IPS-18a (cell line): ENCODE measurements around the gene ABCD3.
"Not testable (repeated sequence)": the region's sequence is repeated elsewhere in the genome, so short reads cannot be mapped to it uniquely, and the experiment has no call there.

Experiments
- H3K27ac ChIP-seq: one replicate; pipeline ENCODE4 v1.5.1; 2013; ENCODE audit warnings: low read length
- H3K27me3 ChIP-seq: one replicate; pipeline ENCODE4 v1.6.1; 2013; ENCODE audit warnings: mild to moderate bottlenecking, low read length; ENCODE audit not compliant: control insufficient read depth, insufficient read depth
- H3K36me3 ChIP-seq: one replicate; pipeline ENCODE4 v1.6.1; 2013; ENCODE audit warnings: low read depth, low read length; ENCODE audit not compliant: control insufficient read depth
- H3K4me1 ChIP-seq: one replicate; pipeline ENCODE4 v1.6.1; 2013; ENCODE audit warnings: low read depth, low read length; ENCODE audit not compliant: control insufficient read depth
- H3K4me3 ChIP-seq: one replicate; pipeline ENCODE4 v1.5.1; 2013; ENCODE audit warnings: low read length
- H3K9ac ChIP-seq: one replicate; pipeline ENCODE4 v1.6.1; 2013; ENCODE audit warnings: mild to moderate bottlenecking, low read length, moderate library complexity
- H3K9me3 ChIP-seq: one replicate; pipeline ENCODE4 v1.6.1; 2013; ENCODE audit warnings: low read depth, low read length; ENCODE audit not compliant: control insufficient read depth

Gene ABCD3

DNA sequence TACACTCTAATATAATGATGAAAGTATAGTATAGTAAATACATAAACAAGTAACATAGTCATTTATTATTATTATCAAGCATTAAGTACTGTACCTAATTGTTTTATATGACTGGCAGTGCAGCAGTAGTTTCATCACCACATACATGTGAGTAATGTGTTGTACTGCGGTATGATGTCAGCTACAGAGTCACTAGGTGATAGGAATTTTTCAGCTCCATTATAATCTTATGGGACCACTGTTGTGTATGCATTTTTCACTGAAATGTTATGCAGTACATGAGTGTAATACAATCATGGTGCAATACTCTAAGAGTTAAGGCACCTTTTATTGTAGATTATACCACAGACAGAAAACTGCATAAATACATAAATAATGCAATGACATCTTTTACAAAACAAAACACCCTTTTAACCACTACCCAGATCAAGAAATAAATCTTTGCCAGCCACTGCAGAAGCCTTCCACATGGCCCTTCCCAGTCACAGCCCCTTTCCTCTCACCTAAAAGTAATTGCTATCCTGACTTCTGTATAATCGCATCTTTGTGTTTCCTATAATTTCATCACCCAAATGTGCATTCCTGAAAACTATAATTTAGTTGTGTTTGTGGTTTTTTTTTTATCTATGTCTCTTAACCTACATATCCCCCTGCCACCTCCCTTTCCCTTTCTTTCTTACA is 16.3 kb downstream of the ABCD3 start:
- H3K27ac ChIP-seq, result no peak overlapping the region
- no peaks in the 10 kb centered on the region for H3K4me1 ChIP-seq
- H3K36me3 ChIP-seq, result no peaks in the 10 kb centered on the region
- no peaks in the 10 kb centered on the region for H3K9me3 ChIP-seq
- no peaks in the 10 kb centered on the region for H3K27me3 ChIP-seq
- H3K9ac ChIP-seq, result no peak overlapping the region
- H3K4me3 ChIP-seq, result no peak overlapping the region

DNA sequence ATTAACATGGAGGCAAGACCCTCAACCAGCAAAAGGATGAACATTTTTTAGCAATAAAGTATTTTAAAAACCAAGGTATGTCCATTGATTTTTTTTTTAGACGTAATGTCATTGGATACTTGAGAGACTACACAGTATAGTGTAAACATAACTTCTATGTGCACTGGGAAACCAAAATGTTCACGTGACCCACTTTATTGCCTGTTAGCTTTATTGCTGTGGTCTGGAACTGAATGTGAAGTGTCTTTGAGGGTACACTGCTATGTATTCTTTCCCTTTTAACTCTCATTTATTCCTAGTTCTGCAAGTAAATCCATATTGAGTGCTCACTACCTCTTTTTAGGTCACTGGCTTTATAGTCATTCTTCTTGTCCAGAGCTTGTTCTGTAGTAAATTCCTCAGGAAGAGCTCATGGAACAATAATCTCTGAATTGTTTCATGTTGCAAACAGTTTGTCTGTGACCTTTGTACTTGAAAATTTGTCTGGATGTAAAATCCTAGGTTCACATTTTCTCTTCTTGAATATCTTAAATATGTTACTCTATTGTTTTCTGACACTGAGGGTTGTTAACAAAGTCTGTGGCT is 20.6 kb downstream of the ABCD3 start:
- Histone ChIP-seq H3K9me3 (peaks cover 9% of the 10 kb centered on the region), H3K9ac (no peak overlapping the region), H3K36me3 (no peaks in the 10 kb centered on the region), H3K4me3 (no peak overlapping the region), H3K4me1 (no peaks in the 10 kb centered on the region), H3K27me3 (no peaks in the 10 kb centered on the region), H3K27ac (no peak overlapping the region)

DNA sequence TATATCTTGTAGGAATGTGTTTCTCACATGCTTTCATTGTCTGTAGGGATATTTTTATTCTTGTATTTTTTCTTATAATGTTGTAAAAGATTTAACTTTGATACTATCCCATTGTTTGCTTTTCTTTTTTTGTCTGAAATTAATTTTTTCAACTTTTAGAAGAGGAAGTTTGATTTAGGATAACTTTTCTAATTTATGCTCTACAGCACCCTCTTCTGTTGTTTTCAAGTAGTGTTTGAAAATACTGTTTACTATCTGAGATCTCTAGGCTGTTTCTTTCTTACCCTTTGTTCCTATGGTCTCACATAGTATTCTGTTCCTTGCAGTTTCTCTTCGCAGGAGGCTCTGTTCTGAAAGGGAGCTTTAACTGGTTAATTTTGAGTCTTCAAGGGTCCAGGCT is 21.9 kb downstream of the ABCD3 start:
- Histone ChIP-seq H3K36me3 (no peaks in the 10 kb centered on the region), H3K9ac (no peak overlapping the region), H3K9me3 (peaks cover 11% of the 10 kb centered on the region), H3K27ac (no peak overlapping the region), H3K4me3 (no peak overlapping the region), H3K4me1 (no peaks in the 10 kb centered on the region), H3K27me3 (no peaks in the 10 kb centered on the region)

DNA sequence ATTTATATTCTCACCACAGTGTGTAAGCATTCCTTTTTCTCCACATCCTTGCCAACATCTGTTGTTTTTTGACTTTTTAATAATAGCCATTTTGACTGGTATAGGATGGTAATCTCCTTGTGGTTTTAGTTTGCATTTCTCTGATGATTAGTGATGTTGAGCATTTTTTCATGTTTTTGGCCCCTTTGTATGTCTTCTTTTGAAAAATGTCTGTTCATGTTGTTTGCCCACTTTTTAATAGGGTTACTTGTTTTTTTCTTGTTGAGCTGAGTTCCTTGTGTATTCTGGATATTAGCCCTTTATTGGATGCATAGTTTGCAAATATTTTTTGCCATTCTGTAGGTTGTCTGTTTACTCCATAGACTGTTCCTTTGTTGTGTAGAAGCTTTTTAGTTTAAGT is 24.9 kb downstream of the ABCD3 start:
- H3K36me3 ChIP-seq, H3K4me1 ChIP-seq, H3K27me3 ChIP-seq, H3K4me3 ChIP-seq, H3K27ac ChIP-seq, H3K9ac ChIP-seq: not testable (repeated sequence)
- peaks cover 14% of the 10 kb centered on the region for H3K9me3 ChIP-seq

DNA sequence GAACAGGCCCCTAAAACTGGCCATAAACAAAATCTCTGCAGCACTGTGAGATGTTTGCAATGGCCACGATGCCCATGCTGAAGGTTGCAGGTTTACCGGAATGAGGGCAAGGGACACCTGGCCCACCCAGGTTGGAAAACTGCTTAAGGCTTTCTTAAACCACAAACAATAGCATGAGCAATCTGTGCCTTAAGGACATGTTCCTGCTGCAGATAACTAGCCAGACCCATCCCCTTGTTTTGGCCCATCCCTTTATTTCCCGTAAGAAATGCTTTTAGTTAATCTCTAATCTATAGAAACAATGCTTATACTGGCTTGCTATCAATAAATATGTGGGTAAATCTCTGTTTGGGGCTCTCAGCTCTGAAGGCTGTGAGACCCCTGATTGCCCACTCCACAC is 26.6 kb downstream of the ABCD3 start:
- H3K9me3 ChIP-seq, result peaks cover 28% of the 10 kb centered on the region
- H3K36me3 ChIP-seq, H3K4me1 ChIP-seq, H3K4me3 ChIP-seq, H3K9ac ChIP-seq, H3K27me3 ChIP-seq, H3K27ac ChIP-seq: not testable (repeated sequence)

DNA sequence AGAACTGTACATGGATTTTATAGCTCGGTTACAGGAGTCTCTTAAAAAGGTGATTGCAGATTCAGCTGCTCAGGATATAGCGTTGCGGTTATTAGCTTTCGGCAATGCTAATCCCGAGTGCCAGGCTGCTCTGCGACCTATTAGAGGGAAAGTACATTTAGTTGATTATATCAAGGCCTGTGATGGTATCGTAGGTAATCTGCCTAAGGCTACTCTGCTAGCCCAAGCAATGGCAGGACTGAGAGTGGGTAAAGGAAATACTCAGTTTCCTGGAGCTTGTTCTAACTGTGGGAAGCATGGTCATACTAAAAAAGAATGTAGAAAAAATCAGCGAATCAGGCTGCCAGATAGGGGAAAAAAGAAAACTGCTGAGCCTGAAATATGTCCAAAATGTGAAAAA is 27.5 kb downstream of the ABCD3 start:
- not testable (repeated sequence) for H3K4me3 ChIP-seq, H3K4me1 ChIP-seq, H3K36me3 ChIP-seq, H3K9ac ChIP-seq, H3K27me3 ChIP-seq, H3K27ac ChIP-seq
- peaks cover 34% of the 10 kb centered on the region for H3K9me3 ChIP-seq

DNA sequence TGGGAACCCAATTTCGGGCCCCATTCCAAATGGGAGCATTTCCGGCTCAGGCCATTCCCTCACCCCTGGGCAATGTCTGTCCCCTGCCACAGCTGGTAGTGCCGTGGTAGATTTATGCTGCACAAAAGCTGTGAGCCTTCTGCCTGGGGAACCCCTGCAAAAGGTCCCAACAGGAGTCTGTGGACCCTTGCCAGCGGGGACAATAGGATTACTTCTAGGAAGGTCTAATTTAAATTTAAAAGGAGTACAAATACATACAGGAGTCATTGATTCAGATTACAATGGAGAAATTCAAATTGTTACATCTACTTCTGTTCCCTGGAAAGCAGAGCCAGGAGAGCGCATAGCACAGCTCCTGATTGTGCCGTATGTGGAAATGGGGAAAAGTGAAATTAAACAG is 28.0 kb downstream of the ABCD3 start:
- not testable (repeated sequence) for H3K27ac ChIP-seq, H3K9ac ChIP-seq, H3K36me3 ChIP-seq, H3K27me3 ChIP-seq, H3K4me1 ChIP-seq, H3K4me3 ChIP-seq
- H3K9me3 ChIP-seq, result peaks cover 38% of the 10 kb centered on the region

DNA sequence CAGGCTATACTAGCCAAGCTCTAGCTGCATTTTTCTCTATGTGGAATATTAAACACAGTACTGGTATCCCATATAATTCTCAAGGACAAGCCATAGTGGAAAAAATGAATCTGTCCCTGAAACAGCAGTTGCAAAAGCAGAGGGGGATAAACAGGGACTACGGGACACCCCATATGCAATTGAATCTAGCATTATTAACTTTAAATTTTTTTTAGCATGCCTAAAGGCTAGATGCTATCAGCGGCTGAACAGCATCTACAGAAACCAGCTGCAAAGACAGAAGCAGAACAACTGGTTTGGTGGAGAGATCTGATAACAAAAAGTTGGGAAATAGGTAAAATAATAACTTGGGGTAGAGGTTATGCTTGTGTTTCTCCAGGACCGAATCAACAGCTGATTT is 30.6 kb downstream of the ABCD3 start:
- H3K9ac ChIP-seq, H3K36me3 ChIP-seq, H3K4me1 ChIP-seq, H3K27ac ChIP-seq, H3K4me3 ChIP-seq, H3K27me3 ChIP-seq: not testable (repeated sequence)
- H3K9me3 ChIP-seq, result peaks cover 36% of the 10 kb centered on the region

DNA sequence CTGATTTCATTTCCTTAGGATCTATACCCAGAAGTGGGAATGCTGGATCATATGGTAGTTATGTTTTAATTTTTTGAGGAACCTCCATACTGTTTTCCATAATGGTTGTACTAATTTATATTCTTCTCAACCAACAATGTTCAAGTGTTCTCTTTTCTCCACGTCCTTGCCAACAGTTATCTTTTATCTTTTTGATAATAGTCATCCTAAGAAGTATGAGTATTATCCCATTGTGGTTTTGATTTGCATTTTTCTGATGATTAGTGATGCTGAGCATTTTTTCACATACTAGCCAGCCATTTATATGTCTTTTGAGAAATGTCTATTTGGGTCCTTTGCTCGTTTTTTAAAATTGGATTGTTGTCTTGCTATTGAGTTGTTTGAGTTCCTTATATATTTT is 38.5 kb downstream of the ABCD3 start:
- Histone ChIP-seq H3K27ac (no peak overlapping the region), H3K9me3 (peaks cover 5% of the 10 kb centered on the region), H3K27me3 (no peaks in the 10 kb centered on the region), H3K36me3 (no peaks in the 10 kb centered on the region), H3K4me1 (peaks cover 5% of the 10 kb centered on the region), H3K4me3 (no peak overlapping the region), H3K9ac (no peak overlapping the region)

DNA sequence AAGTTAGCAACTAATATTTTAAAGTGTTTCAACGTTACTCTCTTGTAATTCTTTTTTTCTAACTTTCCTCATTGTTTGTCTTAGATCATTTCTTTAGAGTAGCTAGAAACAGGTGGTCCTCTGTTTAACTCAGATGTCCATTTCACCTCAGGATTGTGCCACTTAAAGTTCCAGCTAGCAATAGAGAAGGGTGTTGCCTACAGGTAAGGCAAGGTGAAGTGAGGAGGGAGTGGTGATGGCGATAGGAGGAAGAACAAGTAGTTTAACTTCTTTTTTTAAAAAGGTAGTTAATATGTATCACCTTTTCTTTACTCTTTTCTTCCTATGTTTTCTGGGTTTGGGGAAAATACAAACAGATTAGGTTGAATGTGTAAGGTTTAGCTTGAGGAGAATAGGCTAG is 44.4 kb downstream of the ABCD3 start:
- Histone ChIP-seq H3K27ac (no peak overlapping the region), H3K9ac (no peak overlapping the region), H3K36me3 (peaks cover 5% of the 10 kb centered on the region)

DNA sequence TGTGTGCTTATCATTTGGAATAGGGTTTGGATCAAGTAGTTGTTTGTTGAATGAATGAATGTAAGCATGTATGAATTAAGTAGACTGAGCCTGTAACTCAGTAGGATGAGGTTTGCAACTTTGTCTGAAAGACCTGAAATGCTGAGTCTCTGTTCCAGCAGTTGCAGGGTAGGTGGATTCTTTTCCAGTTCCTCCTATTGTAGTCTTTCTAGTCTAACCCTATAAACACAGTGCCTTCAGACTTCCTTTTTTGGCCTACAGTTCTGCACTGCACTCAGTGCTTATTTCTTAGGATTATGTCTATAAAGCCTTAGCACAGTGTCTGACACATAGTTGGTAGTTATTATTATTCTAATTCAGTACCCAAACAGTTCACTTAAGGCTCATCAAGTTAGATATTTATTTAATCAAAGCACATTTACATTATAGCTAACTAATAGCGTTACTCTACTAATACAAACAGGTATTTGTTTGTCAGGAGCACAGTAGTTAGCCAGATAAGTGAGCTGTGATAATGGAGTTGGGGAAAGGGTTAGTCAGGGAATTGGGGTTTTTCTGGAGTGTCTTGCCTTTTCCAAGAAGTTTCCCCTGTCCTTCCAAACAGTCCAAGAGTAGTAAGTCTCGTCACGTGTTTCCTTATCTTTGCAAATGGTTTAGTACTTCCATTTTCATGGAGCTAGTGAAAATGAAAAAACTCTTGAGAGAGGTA is 45.0 kb downstream of the ABCD3 start:
- H3K9ac ChIP-seq, result no peak overlapping the region
- peaks cover 5% of the 10 kb centered on the region for H3K36me3 ChIP-seq
- H3K4me1 ChIP-seq, result no peaks in the 10 kb centered on the region
- H3K27me3 ChIP-seq, result no peaks in the 10 kb centered on the region
- H3K4me3 ChIP-seq, result no peak overlapping the region
- no peak overlapping the region for H3K27ac ChIP-seq
- H3K9me3 ChIP-seq, result no peaks in the 10 kb centered on the region

More for the DNA sequence above, 44.4 kb downstream of the ABCD3 start:
- no peaks in the 10 kb centered on the region for H3K9me3 ChIP-seq
- H3K4me3 ChIP-seq, result no peak overlapping the region
- peaks cover 3% of the 10 kb centered on the region for H3K4me1 ChIP-seq
- H3K27me3 ChIP-seq, result no peaks in the 10 kb centered on the region
